ENCODE data around the gene CHADL. TPM values are rescaled to one million over a fixed set of nuclear protein-coding genes. Genes with fewer than 3 reads are reported as not detected.

CHADL gene
- total and polyA plus RNA-seq, 11 donors, result 3.9 to 31.2 (median 10.7) TPM

DNA sequence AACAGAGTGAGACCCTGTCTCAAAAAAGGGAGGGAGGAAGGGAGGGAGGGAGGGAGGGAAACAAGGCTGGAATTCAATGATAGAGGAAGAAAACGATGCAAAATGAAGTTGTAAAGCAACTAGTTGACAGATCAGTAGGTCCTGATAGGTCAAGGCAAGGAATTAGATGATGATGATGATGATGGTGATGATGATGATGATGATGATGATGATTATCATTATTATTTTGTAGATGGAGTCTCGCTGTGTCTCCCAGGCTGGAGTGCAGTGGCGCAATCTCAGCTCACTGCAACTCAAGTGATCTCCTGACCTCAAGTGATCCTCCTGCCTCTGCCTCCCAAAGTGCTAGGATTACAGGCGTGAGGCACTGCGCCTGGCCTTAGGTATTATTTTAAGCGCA, 46.9 kb downstream of the CHADL start:
- no peak for DNase-seq
- TF ChIP-seq POLR2A (IDR thresholded peaks at IDR 0.05), result no peak
- TF ChIP-seq, protein P1, sequence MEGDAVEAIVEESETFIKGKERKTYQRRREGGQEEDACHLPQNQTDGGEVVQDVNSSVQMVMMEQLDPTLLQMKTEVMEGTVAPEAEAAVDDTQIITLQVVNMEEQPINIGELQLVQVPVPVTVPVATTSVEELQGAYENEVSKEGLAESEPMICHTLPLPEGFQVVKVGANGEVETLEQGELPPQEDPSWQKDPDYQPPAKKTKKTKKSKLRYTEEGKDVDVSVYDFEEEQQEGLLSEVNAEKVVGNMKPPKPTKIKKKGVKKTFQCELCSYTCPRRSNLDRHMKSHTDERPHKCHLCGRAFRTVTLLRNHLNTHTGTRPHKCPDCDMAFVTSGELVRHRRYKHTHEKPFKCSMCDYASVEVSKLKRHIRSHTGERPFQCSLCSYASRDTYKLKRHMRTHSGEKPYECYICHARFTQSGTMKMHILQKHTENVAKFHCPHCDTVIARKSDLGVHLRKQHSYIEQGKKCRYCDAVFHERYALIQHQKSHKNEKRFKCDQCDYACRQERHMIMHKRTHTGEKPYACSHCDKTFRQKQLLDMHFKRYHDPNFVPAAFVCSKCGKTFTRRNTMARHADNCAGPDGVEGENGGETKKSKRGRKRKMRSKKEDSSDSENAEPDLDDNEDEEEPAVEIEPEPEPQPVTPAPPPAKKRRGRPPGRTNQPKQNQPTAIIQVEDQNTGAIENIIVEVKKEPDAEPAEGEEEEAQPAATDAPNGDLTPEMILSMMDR (IDR thresholded peaks at IDR 0.05), result no peak
- no peaks in the 10 kb centered on the region for H3K27me3 ChIP-seq
- H3K4me1 ChIP-seq, result peaks cover 0 to 19% (median 12%) of the 10 kb centered on the region in 12 donors
- no peak for ATAC-seq
- no peak overlapping the region for H3K27ac ChIP-seq
- H3K36me3 ChIP-seq, result no peaks in the 10 kb centered on the region
- no peak overlapping the region for H3K4me3 ChIP-seq
- 90 to 95% (median 94%) methylated on average over 6 of the region's 6 CpGs for WGBS, 4 donors
- no peaks in the 10 kb centered on the region for H3K9me3 ChIP-seq
- intact Hi-C loops (cut with DNase I), result loop anchor here in 1 of 10 donors (10.0 kb wide), 1 partner anchor 91 kb away; the partner anchor contains the start of gene RANGAP1

DNA sequence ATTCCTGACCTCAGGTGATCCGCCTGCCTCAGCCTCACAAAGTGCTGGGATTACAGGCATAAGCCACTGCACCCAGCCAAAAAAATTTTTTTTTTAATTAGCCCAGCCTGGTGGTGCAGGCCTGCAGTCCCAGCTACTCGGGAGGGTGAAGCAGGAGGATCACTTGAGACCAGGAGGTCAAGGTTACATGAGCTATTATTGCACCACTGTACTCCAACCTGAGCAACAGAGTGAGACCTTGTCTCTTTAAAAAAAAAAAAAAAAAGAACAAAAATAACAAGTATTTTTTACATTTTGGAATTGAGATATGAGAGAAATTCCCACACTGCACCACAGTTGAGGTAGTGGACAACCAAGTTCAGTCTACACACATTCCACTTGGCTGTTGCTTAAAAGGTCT, 49.3 kb downstream of the CHADL start:
- Histone ChIP-seq H3K36me3 (no peaks in the 10 kb centered on the region), H3K4me3 (no peak overlapping the region), H3K4me1 (peaks cover 0 to under 1% (median 0%) of the 10 kb centered on the region in 12 donors), H3K27ac (no peak overlapping the region), H3K9me3 (no peaks in the 10 kb centered on the region), H3K27me3 (no peaks in the 10 kb centered on the region)
- no peak for TF ChIP-seq POLR2A (IDR thresholded peaks at IDR 0.05)
- TF ChIP-seq, protein P1 (IDR thresholded peaks at IDR 0.05), result no peak
- DNase-seq (no peak), ATAC-seq (no peak)
- intact Hi-C loops (cut with DNase I), result loop anchor here in 1 of 10 donors (10.0 kb wide), 1 partner anchor 93 kb away; the partner anchor contains the start of gene RANGAP1
- WGBS, 4 donors, result 77 to 89% (median 85%) methylated on average over 2 of the region's 2 CpGs

DNA sequence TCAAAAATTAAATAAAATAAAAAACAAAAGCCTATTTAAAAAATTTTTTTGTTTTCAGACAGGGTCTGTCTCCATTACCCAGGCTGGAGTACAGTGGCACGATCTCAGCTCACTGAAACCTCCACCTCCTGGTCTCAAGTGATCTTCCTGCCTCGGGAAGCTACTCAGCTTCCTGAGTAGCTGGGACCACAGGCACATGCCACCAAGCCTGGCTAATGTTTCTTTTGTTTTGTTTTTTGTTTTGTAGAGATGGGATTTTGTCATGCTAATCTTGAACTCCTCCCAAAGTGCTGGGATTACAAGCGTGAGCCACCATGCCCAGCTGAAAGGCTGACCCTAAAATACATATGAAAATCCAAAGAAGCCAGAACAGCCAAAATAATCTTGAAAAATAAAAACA, 56.1 kb downstream of the CHADL start:
- Histone ChIP-seq H3K4me3 (no peak overlapping the region), H3K9me3 (no peaks in the 10 kb centered on the region), H3K36me3 (peaks cover 0 to 12% (median 8%) of the 10 kb centered on the region in 9 donors), H3K4me1 (peaks cover 0 to 8% (median 0%) of the 10 kb centered on the region in 12 donors), H3K27ac (no peak overlapping the region), H3K27me3 (no peaks in the 10 kb centered on the region)
- ATAC-seq, result no peak
- no peak for DNase-seq
- intact Hi-C loops (cut with DNase I), result no loop called here
- no peak for TF ChIP-seq POLR2A (IDR thresholded peaks at IDR 0.05)
- TF ChIP-seq, protein P1 (IDR thresholded peaks at IDR 0.05), result no peak
- WGBS, 4 donors, result 36 to 55% (median 53%) methylated on average over 3 of the region's 3 CpGs

DNA sequence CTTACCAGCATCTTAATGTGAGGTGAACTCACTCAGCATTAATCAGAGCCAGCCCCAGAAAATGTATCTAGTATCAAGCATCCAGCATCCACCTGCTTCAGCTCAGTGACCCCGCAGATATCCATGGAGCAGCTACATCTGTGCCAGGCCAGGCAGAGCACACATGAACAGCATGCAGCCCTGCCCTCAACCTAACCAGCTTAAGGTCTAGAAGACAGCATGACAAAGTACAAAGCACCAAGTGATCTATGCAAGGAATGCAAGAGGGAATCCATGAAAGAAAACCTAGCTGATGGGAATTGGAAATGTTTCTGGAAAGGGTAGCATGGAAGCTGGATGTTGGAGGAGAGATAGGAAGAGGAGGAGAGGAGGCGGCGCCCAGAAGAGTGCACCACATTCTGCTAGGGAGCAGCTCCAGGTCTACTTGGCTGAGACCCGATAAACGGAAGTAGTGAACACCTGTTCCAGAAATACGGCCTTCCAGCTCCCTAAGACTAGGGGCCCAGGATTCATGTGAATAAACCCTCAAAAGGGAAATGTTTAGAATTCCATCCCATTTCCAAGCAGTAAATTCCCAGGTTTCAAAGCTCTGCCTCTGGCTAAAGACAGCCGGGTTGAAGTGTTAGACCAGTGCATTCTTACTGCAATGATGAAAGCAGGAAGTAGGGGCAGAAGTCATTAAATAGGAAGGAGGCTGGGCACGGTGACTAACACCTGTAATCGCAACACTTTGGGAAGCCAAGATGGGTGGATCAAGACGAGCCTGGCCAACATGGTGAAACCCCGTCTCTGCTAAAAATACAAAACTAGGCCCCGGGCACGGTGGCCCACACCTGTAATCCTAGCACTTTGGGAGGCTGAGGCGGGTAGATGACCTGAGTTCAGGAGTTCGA, 59.1 kb downstream of the CHADL start:
- Histone ChIP-seq H3K36me3 (peaks cover 2 to 41% (median 34%) of the 10 kb centered on the region in 9 donors), H3K4me1 (peaks cover 0 to 13% (median 0%) of the 10 kb centered on the region in 12 donors), H3K27me3 (no peaks in the 10 kb centered on the region), H3K27ac (peak overlapping the region in 3 of 12 donors; percentile 9 to 50 (median 22)), H3K9me3 (no peaks in the 10 kb centered on the region), H3K4me3 (no peak overlapping the region)
- intact Hi-C loops (cut with DNase I), result no loop called here
- no peak for DNase-seq
- ATAC-seq, result peak in 3 of 4 donors; percentile 22 to 35 (median 24)
- TF ChIP-seq, protein P1 (IDR thresholded peaks at IDR 0.05), result no peak
- no peak for TF ChIP-seq POLR2A (IDR thresholded peaks at IDR 0.05)
- 73 to 81% (median 75%) methylated on average over 15 of the region's 15 CpGs for WGBS, 4 donors
